ENCODE data around the gene IQCM. TPM values are rescaled to one million over a fixed set of nuclear protein-coding genes. Genes with fewer than 3 reads are reported as not detected.

IQCM gene
- total RNA-seq, 1 donor from 2014 or later, result not detected

DNA sequence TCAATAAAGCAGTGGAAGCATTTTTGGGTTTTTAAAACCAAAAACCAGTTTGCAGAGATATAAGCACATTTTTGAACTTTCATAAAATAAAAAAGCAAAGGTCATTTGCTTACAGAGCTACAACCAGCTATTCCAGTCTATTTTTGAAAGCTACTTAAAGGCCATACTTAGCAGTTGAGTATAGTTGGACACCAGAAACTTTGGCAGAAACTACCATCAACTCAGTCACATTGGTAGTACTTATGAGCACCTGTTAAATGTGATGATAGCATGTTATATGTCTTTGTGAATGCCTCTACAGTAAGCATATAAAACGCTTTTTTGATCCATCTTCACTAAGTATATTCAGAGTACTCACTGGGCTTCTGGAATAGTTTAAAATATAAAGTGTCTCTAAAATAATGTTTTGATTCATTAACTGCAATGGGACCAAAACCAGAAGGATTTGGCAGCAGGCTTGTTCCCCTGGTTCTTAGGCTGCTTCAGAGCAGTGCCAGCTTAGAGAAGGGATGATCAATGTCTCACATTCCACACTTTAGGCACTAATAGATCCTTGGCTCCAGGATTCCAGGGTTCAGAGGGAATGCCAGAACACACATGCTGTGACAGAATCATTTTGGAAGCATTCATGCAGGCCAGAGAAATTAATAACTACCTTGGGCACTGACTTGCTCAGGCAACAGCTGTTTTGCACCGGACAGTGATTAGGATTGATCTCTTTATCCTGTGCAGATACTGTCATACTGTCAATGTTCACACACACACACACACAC, 103.9 kb downstream of the IQCM start:
- no peak overlapping the region for H3K27ac Mint-ChIP-seq (ENCODE audit: unreplicated experiment)
- H3K27me3 Mint-ChIP-seq (ENCODE audit: unreplicated experiment), result peaks cover 21% of the 10 kb centered on the region
- no peaks in the 10 kb centered on the region for H3K4me1 Mint-ChIP-seq (ENCODE audit: unreplicated experiment)
- H3K4me3 Mint-ChIP-seq (ENCODE audit: unreplicated experiment), result no peak overlapping the region
- TF ChIP-seq CTCF (IDR thresholded peaks at IDR 0.05), result no peak
- H3K36me3 Mint-ChIP-seq (ENCODE audit: unreplicated experiment), result no peaks in the 10 kb centered on the region
- no peak for DNase-seq (ENCODE audit: extremely low spot score, unreplicated experiment)
- H3K9me3 Mint-ChIP-seq (ENCODE audit: unreplicated experiment), result no peaks in the 10 kb centered on the region

GRCh38 chr4:149709640-149710039, 106.0 kb downstream of the IQCM start:
- no peaks in the 10 kb centered on the region for H3K4me1 Mint-ChIP-seq (ENCODE audit: unreplicated experiment)
- H3K9me3 Mint-ChIP-seq (ENCODE audit: unreplicated experiment), result no peaks in the 10 kb centered on the region
- no peak overlapping the region for H3K4me3 Mint-ChIP-seq (ENCODE audit: unreplicated experiment)
- no peak for TF ChIP-seq CTCF (IDR thresholded peaks at IDR 0.05)
- no peak overlapping the region for H3K27ac Mint-ChIP-seq (ENCODE audit: unreplicated experiment)
- H3K27me3 Mint-ChIP-seq (ENCODE audit: unreplicated experiment), result peaks cover 22% of the 10 kb centered on the region
- no peaks in the 10 kb centered on the region for H3K36me3 Mint-ChIP-seq (ENCODE audit: unreplicated experiment)
- DNase-seq (ENCODE audit: extremely low spot score, unreplicated experiment), result no peak

DNA sequence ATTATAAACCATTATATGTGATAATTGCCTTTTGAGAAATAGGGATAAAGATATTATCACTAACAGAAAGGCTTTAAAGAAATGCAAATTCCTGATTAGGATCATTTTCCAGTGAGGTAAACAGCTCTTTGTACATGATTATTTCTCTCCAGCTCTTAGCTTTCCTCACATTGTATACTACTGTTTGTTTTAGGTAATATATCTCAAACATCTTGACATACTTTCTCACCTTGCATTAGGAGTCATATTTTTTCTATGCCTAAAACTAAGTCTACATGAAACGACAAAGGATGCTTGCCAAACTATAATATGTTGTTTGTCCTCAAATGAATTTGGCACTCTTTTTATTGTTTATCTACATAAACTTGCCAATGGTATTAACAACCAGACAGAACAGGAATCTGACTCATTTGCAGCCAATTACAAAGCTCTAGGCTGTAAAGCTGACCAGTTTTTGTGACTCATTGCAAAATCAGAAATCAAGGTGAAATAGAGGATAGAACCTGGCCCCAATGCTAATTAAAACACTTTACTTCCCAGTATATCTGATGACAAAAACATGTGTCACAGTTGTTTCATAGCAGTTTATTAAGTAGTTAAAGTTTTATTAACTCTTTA, 107.0 kb downstream of the IQCM start:
- no peak overlapping the region for H3K27ac Mint-ChIP-seq (ENCODE audit: unreplicated experiment)

GRCh38 chr4:149707862-149708261, 107.8 kb downstream of the IQCM start:
- no peaks in the 10 kb centered on the region for H3K9me3 Mint-ChIP-seq (ENCODE audit: unreplicated experiment)
- H3K4me1 Mint-ChIP-seq (ENCODE audit: unreplicated experiment), result no peaks in the 10 kb centered on the region
- no peak overlapping the region for H3K27ac Mint-ChIP-seq (ENCODE audit: unreplicated experiment)
- no peak overlapping the region for H3K4me3 Mint-ChIP-seq (ENCODE audit: unreplicated experiment)
- peaks cover 16% of the 10 kb centered on the region for H3K27me3 Mint-ChIP-seq (ENCODE audit: unreplicated experiment)
- no peak for TF ChIP-seq CTCF (IDR thresholded peaks at IDR 0.05)
- no peak for DNase-seq (ENCODE audit: extremely low spot score, unreplicated experiment)
- H3K36me3 Mint-ChIP-seq (ENCODE audit: unreplicated experiment), result no peaks in the 10 kb centered on the region

More for the DNA sequence above, 107.0 kb downstream of the IQCM start:
- no peaks in the 10 kb centered on the region for H3K4me1 Mint-ChIP-seq (ENCODE audit: unreplicated experiment)
- TF ChIP-seq CTCF (IDR thresholded peaks at IDR 0.05), result no peak
- peaks cover 19% of the 10 kb centered on the region for H3K27me3 Mint-ChIP-seq (ENCODE audit: unreplicated experiment)
- no peak for DNase-seq (ENCODE audit: extremely low spot score, unreplicated experiment)
- H3K36me3 Mint-ChIP-seq (ENCODE audit: unreplicated experiment), result no peaks in the 10 kb centered on the region
- H3K4me3 Mint-ChIP-seq (ENCODE audit: unreplicated experiment), result no peak overlapping the region
- H3K9me3 Mint-ChIP-seq (ENCODE audit: unreplicated experiment), result no peaks in the 10 kb centered on the region

DNA sequence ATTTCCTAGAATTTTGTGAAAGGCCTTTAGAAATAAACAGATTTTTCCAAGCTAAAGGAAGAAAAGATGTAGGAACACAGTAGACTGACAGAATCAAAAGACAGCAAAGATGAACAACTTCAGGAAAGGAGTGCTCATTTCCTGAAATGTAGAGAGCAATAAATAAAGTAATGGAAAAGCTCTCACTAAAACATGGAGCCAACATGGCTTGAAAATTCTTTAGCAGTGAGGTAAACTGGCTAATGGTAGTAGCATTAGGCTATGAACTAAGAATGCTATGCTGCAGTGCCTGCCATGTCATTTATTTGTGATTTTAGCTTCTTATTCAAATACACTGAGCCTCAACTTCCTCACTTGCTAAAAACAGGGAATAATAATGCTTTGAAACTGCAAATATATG, 108.7 kb downstream of the IQCM start:
- no peak for TF ChIP-seq CTCF (IDR thresholded peaks at IDR 0.05)
- Mint-ChIP-seq H3K36me3 (ENCODE audit: unreplicated experiment) (no peaks in the 10 kb centered on the region), H3K9me3 (ENCODE audit: unreplicated experiment) (no peaks in the 10 kb centered on the region), H3K4me3 (ENCODE audit: unreplicated experiment) (no peak overlapping the region), H3K27ac (ENCODE audit: unreplicated experiment) (no peak overlapping the region), H3K27me3 (ENCODE audit: unreplicated experiment) (peaks cover 21% of the 10 kb centered on the region), H3K4me1 (ENCODE audit: unreplicated experiment) (no peaks in the 10 kb centered on the region)
- DNase-seq (ENCODE audit: extremely low spot score, unreplicated experiment), result no peak

Measured in osteocyte (in vitro differentiated cells).